ENCODE results near the gene ANKFN1. TPM values are rescaled to one million over a fixed set of nuclear protein-coding genes. Genes with fewer than 3 reads are reported as not detected.
"Not testable (repeated sequence)": the region's sequence is repeated elsewhere in the genome, so short reads cannot be mapped to it uniquely, and the experiment has no call there.

Gene ANKFN1
- polyA plus RNA-seq, 3 donors from 2014 or later, result not detected

DNA sequence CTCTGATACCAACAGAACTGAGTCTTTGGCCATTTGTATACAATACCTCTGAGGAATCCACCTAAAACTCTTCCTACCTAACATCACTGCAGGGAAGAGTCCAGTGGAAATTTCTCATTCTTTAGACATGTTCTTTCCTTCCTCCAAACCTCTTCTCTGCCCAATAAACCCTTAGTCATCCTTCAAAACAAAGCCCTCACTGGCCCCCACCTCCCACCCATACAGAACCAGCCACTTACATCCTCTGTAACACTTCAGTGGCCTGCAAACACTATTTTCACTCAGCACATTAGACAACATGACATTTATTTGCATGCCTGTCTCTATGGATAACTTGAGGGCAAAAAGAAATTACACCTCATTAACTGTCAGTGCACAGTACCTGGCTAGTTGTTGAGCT, 239.9 kb downstream of the ANKFN1 start:
- DNase-seq, result no peak
- no peaks in the 10 kb centered on the region for H3K4me1 Mint-ChIP-seq
- no peaks in the 10 kb centered on the region for H3K27me3 Mint-ChIP-seq (ENCODE audit: low read depth in 3 of 3)
- no peak overlapping the region for H3K4me3 Mint-ChIP-seq
- peaks cover 0 to 5% (median 0%) of the 10 kb centered on the region in 6 donors for H3K9me3 Mint-ChIP-seq
- no peaks in the 10 kb centered on the region for H3K36me3 Mint-ChIP-seq
- no peak overlapping the region for H3K27ac Mint-ChIP-seq

DNA sequence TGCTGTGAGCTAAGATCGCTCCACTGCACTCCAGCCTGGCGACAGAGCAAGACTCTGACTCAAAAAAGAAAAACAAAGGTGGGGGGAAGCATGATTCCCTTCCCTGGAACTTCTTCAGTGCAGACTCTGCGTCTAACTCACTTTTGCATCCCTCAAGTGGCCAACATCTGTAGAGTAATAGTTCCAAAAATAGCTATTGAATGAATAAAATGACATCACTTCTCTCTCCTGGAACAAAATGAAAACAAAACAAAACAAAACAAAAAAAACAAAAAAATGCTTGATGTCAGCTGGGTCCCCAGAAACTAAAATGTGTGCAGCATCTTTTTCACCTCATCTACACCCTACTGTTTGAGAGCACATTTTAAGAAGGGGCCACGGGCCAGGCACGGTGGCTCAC, 242.5 kb downstream of the ANKFN1 start:
- no peaks in the 10 kb centered on the region for H3K4me1 Mint-ChIP-seq
- peaks cover 0 to 3% (median 0%) of the 10 kb centered on the region in 6 donors for H3K9me3 Mint-ChIP-seq
- no peak overlapping the region for H3K4me3 Mint-ChIP-seq
- H3K27ac Mint-ChIP-seq, result no peak overlapping the region
- no peak for DNase-seq
- no peaks in the 10 kb centered on the region for H3K36me3 Mint-ChIP-seq
- no peaks in the 10 kb centered on the region for H3K27me3 Mint-ChIP-seq (ENCODE audit: low read depth in 3 of 3)

DNA sequence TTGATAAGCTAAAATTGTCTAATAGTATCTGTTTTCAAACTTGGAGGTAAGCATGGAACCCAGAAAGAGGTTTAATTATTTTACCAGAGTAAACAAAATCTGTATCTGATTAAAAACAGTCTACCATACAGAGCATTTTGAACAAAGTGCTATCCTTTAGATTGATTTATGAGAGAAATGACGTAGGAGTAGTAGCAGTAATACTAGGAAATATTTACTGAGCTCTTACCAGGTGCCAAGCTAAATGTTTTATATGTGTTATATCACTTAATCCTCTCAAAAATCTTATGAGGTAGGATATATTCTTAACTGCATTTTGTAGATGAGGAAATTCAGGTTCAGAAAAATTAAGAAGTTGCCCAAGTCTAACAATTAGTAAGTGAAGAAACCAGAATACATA, 253.8 kb downstream of the ANKFN1 start:
- Mint-ChIP-seq H3K27me3 (ENCODE audit: low read depth in 3 of 3) (peaks cover 2 to 7% (median 6%) of the 10 kb centered on the region in 3 donors), H3K36me3 (no peaks in the 10 kb centered on the region), H3K4me3 (no peak overlapping the region), H3K9me3 (peaks cover 0 to 3% (median 0%) of the 10 kb centered on the region in 6 donors), H3K4me1 (no peaks in the 10 kb centered on the region), H3K27ac (no peak overlapping the region)
- DNase-seq, result no peak

DNA sequence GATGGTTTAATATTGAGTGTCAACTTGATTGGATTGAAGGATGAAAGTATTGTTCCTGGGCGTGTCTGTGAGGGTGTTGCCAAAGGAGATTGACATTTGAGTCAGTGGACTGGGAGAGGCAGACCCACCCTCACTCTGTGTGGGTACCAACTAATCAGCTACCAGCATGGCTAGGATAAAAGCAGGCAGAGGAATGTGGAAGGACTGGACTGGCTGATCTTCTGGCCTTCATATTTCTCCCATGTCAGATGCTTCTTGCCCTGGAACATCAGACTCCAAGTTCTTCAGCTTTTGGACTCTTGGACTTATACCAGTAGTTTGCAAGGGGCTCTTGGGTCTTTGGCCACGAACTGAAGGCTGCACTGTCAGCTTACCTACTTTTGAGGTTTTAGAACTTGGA, 259.1 kb downstream of the ANKFN1 start:
- not testable (repeated sequence) for H3K27ac Mint-ChIP-seq; DNase-seq; H3K36me3 Mint-ChIP-seq; H3K27me3 Mint-ChIP-seq (ENCODE audit: low read depth in 3 of 3); H3K4me3 Mint-ChIP-seq; H3K4me1 Mint-ChIP-seq
- peaks cover 0 to 15% (median 4%) of the 10 kb centered on the region in 6 donors for H3K9me3 Mint-ChIP-seq

DNA sequence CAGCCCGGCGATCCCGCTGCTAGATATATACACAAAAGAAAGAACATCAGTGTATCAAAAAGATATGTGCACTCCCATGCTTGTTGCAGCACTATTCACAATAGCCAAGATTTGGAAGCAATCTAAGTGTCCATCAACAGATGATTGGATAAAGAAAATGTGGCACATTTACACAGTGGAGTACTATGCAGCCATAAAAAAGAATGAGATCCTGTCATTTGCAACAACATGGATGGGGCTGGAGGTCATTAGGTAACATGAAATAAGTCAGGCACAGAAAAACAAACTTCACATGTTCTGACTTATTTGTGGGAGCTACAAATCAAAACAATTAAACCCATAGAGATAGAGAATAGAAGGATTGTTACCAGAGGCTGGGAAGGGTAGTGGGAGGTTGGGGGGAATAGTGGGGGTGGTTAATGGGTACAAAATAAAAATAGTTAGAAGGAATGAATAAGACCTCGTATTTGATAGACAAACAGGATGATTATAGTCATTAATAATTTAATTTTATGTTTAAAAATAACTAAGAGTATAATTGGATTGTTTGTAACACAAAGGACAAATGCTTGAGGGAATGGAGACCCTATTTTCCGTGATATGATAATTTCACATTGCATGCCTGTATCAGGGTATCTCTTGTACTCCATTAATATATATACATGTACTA, 263.5 kb downstream of the ANKFN1 start:
- H3K9me3 Mint-ChIP-seq, result peaks cover 0 to 12% (median 4%) of the 10 kb centered on the region in 6 donors
- DNase-seq, result no peak
- peaks cover 3 to 6% (median 4%) of the 10 kb centered on the region in 3 donors for H3K27me3 Mint-ChIP-seq (ENCODE audit: low read depth in 3 of 3)
- no peaks in the 10 kb centered on the region for H3K36me3 Mint-ChIP-seq
- no peaks in the 10 kb centered on the region for H3K4me1 Mint-ChIP-seq
- H3K27ac Mint-ChIP-seq, result no peak overlapping the region
- H3K4me3 Mint-ChIP-seq, result no peak overlapping the region

DNA sequence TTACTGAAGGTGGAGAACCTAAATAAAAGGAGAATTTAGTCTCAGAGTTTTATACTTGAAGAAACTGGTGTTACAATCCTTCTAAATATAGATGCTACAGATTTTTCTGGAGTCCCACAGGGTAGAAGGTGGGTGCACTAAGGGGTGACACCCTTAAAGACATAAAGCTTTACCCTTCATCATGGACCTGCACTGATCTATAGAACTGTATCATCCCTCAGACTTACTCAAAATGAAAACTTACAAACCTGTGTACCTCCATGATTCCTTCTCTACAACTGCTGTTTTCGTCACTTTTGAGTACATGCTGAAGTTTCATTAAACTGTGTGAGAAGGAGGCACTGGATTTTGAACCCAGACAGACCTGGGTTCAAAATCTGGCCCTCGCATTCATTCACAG, 270.7 kb downstream of the ANKFN1 start:
- Mint-ChIP-seq H3K36me3 (no peaks in the 10 kb centered on the region), H3K9me3 (no peaks in the 10 kb centered on the region), H3K4me1 (no peaks in the 10 kb centered on the region), H3K27ac (no peak overlapping the region), H3K4me3 (no peak overlapping the region), H3K27me3 (ENCODE audit: low read depth in 3 of 3) (peaks cover 0 to 10% (median 2%) of the 10 kb centered on the region in 3 donors)
- no peak for DNase-seq

DNA sequence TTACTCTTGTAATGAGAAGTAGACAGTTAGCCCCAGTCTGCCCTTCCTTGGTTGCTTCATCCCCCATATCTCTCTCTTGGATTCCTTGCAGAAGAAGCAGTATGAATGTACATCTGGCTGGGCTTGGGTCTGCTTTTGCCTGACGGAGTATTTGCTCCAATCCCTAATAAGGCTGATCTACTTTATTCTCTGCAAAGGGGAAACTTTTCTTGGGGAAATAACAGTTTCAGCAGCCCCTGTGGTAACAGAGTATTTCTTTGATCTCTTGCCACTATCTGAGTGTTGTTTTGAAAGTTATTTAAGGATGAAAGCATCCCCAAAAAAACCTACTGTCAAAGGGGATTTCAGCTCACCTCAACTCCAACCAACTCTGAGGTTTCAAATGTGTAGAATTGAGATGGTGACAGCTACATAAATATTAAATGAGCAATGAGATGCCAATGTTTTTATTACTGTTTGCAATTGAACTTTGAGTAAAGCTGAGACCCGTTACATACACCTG, 271.3 kb downstream of the ANKFN1 start:
- no peaks in the 10 kb centered on the region for H3K9me3 Mint-ChIP-seq
- no peak for DNase-seq
- no peaks in the 10 kb centered on the region for H3K4me1 Mint-ChIP-seq
- H3K27me3 Mint-ChIP-seq (ENCODE audit: low read depth in 3 of 3), result peaks cover 0 to 10% (median 2%) of the 10 kb centered on the region in 3 donors
- no peak overlapping the region for H3K27ac Mint-ChIP-seq
- H3K36me3 Mint-ChIP-seq, result no peaks in the 10 kb centered on the region
- no peak overlapping the region for H3K4me3 Mint-ChIP-seq

DNA sequence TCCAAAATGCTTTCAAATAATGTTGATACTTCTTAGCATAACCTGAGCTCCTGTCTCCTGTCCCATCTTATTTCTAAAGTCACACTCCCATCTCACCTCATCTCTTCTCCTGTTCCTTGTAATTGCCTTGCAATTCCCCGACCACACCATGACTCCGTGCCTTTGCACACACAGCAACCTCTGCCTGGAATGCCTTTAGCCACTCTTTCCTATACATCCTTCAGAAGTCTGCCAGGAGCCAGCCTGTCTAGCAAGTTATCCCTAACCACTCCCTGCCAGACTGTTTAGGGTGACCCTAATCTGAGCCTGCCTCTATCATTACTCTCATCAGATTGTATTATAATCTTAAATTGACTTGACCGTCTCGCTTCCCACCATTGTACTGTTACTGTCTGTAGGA, 272.2 kb downstream of the ANKFN1 start:
- no peaks in the 10 kb centered on the region for H3K9me3 Mint-ChIP-seq
- no peak overlapping the region for H3K27ac Mint-ChIP-seq

DNA sequence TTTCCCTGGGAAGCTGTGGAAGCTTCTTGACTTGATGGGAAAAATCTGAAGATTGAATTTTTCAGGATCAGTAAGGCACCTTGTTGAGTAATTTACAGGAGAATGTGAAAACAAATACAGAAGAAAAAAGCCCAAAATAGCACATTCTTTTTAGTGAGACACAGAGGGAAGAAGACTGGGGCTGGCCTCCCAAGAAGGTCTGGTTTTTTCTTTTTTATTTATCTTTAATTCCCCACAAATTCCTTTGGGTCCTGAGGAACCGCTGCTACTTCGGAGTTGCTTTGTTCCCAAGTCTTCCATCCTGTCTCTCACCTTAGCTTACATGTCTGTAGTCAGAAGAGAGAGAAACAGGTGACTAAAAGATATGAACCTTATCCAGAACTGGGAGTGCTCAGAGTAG, 273.6 kb downstream of the ANKFN1 start:
- no peak overlapping the region for H3K27ac Mint-ChIP-seq
- no peak for DNase-seq
- no peaks in the 10 kb centered on the region for H3K4me1 Mint-ChIP-seq
- H3K27me3 Mint-ChIP-seq (ENCODE audit: low read depth in 3 of 3), result peaks cover 0 to 10% (median 1%) of the 10 kb centered on the region in 3 donors
- no peaks in the 10 kb centered on the region for H3K36me3 Mint-ChIP-seq
- no peaks in the 10 kb centered on the region for H3K9me3 Mint-ChIP-seq
- H3K4me3 Mint-ChIP-seq, result no peak overlapping the region

More for the DNA sequence above, 272.2 kb downstream of the ANKFN1 start:
- no peak overlapping the region for H3K4me3 Mint-ChIP-seq
- DNase-seq, result no peak
- H3K27me3 Mint-ChIP-seq (ENCODE audit: low read depth in 3 of 3), result peaks cover 0 to 10% (median 0%) of the 10 kb centered on the region in 3 donors
- H3K4me1 Mint-ChIP-seq, result no peaks in the 10 kb centered on the region
- no peaks in the 10 kb centered on the region for H3K36me3 Mint-ChIP-seq

DNA sequence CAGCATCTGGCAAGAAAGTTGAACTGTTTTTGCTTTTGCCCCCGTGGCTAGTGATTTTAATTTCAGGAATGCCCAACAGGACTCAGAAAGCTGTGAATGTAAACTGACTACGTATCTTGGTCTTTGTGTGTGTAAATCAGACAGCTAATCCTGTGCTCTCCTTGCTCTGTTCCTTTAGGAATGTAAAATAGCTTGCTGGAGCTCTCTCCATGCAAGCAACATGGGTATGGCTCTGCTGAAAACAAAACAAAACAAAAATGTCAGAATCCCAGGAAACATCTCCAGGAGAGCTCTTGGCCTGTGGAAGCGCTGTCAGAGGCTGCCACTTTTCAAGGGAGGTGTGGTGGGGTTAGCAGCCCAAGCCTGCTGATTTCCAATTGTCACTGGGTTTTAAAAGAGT, 278.5 kb downstream of the ANKFN1 start:
- Mint-ChIP-seq H3K4me3 (no peak overlapping the region), H3K36me3 (no peaks in the 10 kb centered on the region), H3K9me3 (peaks cover 0 to 3% (median 0%) of the 10 kb centered on the region in 6 donors), H3K27ac (no peak overlapping the region), H3K27me3 (ENCODE audit: low read depth in 3 of 3) (peaks cover 0 to 2% (median 0%) of the 10 kb centered on the region in 3 donors), H3K4me1 (no peaks in the 10 kb centered on the region)
- DNase-seq, result no peak

DNA sequence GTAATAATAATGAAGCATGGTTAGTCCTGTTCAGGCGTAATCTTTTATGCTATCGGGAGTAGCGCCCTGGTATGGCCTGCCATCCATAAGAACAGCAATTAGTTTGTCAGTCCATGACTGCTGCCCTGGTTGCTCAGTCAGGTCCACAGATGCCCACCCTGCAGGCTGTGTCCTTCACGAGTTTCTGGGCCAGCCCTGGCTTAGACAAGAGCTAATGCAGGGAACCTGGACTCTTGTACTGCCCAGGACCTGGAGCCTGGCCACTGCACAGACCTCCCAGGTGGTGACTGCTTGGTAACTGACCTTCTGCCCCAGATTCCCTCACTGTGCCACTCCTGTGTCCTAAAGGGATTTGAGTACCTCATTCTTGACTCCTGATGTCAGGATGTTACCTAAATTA, 279.2 kb downstream of the ANKFN1 start:
- Mint-ChIP-seq H3K27ac (no peak overlapping the region), H3K4me3 (no peak overlapping the region), H3K36me3 (no peaks in the 10 kb centered on the region), H3K4me1 (no peaks in the 10 kb centered on the region), H3K9me3 (peaks cover 0 to 4% (median 0%) of the 10 kb centered on the region in 6 donors), H3K27me3 (ENCODE audit: low read depth in 3 of 3) (peaks cover 0 to 2% (median 0%) of the 10 kb centered on the region in 3 donors)
- no peak for DNase-seq

DNA sequence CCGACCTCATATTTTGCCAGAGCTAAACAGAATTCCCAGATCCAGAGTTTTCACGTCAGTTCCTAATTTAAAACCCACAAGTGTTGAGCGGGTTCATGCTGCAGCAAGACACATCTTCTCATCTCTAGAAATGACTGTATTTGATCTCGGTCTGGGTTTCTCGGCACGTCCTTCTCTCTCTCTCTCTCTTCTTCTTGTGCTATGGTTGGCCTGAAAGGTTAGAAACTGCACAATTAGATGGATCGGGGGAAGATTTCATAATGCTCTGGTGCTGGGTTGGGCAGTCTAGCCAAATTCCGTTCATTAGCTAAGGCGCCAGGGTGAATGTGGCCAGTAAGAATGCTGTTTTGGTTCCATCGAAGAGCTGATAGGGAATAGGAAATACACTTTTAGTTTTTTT, 281.3 kb downstream of the ANKFN1 start:
- Mint-ChIP-seq H3K9me3 (peaks cover 0 to 4% (median 0%) of the 10 kb centered on the region in 6 donors), H3K27me3 (ENCODE audit: low read depth in 3 of 3) (peaks cover 0 to 5% (median 2%) of the 10 kb centered on the region in 3 donors), H3K4me1 (no peaks in the 10 kb centered on the region), H3K27ac (no peak overlapping the region), H3K4me3 (no peak overlapping the region), H3K36me3 (no peaks in the 10 kb centered on the region)
- no peak for DNase-seq

DNA sequence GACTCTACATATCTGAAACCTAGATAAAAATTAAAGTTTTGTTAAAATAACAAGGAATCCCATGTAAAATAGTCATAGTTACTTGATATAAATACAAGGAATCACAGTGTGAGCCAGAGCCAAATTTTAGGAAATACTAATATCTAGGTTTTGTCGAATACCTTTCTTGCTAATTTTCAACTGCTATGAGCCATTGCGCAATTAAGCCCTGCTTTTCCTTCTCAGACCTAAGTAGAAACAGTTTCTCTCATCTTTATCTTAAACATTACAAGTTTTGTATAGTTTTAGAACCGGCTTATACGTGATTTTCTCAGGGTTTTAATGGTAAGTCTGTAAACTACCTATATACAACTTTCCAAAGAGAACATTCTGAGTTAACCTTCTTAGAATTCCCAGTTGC, 282.9 kb downstream of the ANKFN1 start:
- Mint-ChIP-seq H3K27me3 (ENCODE audit: low read depth in 3 of 3) (peaks cover 0 to 6% (median 5%) of the 10 kb centered on the region in 3 donors), H3K4me1 (no peaks in the 10 kb centered on the region), H3K27ac (no peak overlapping the region), H3K4me3 (no peak overlapping the region), H3K36me3 (no peaks in the 10 kb centered on the region), H3K9me3 (peaks cover 0 to 4% (median 0%) of the 10 kb centered on the region in 6 donors)
- DNase-seq, result no peak

DNA sequence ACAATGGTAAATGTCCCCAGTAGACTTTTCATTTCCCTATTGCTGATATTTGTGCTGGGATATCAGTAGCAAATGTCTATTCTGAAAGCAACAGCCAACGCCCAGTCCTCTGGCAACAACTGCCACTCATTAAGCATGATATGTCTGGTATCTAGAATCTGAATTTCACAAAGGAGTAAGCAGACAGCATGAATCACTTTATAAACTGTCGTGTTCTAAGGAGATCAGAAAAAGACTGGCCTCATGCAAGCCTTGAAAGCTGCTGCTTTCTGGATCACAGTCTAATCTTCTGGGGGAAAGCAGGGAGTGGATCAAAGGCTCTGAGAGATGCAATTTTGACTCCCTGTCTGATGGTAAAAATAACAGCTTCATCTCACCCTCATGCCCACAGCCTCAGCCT, 287.1 kb downstream of the ANKFN1 start:
- H3K9me3 Mint-ChIP-seq, result peaks cover 0 to 2% (median 0%) of the 10 kb centered on the region in 6 donors
- no peaks in the 10 kb centered on the region for H3K36me3 Mint-ChIP-seq
- DNase-seq, result no peak
- no peak overlapping the region for H3K4me3 Mint-ChIP-seq
- H3K27ac Mint-ChIP-seq, result no peak overlapping the region
- H3K27me3 Mint-ChIP-seq (ENCODE audit: low read depth in 3 of 3), result peaks cover 0 to 6% (median 3%) of the 10 kb centered on the region in 3 donors
- no peaks in the 10 kb centered on the region for H3K4me1 Mint-ChIP-seq

DNA sequence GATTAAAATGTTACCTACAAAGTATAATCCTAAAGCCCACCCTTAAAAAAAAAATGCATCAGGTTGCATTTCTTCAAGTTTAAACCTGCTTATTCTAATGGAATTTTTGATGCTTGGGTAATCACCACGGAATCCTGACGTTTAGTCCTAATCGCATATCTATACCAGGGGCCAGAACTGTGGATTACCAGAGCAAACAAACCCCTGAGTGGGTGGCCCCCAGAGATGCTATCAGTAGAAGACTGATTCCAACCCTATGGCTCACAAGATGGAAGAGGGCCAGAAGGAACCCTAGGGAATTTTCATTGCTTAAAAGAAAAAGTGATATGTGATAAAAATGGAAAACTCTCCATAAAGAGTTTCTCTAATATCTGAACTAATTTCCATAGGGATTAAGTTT, 288.0 kb downstream of the ANKFN1 start:
- Mint-ChIP-seq H3K27me3 (ENCODE audit: low read depth in 3 of 3) (peaks cover 0 to 6% (median 5%) of the 10 kb centered on the region in 3 donors), H3K27ac (no peak overlapping the region), H3K9me3 (peaks cover 0 to 2% (median 0%) of the 10 kb centered on the region in 6 donors), H3K4me1 (no peaks in the 10 kb centered on the region), H3K36me3 (no peaks in the 10 kb centered on the region), H3K4me3 (no peak overlapping the region)
- DNase-seq, result no peak
